ENCODE measurements around the gene ZNF674.
"Not testable (repeated sequence)": the region's sequence is repeated elsewhere in the genome, so short reads cannot be mapped to it uniquely, and the experiment has no call there.

The ZNF674 gene

DNA sequence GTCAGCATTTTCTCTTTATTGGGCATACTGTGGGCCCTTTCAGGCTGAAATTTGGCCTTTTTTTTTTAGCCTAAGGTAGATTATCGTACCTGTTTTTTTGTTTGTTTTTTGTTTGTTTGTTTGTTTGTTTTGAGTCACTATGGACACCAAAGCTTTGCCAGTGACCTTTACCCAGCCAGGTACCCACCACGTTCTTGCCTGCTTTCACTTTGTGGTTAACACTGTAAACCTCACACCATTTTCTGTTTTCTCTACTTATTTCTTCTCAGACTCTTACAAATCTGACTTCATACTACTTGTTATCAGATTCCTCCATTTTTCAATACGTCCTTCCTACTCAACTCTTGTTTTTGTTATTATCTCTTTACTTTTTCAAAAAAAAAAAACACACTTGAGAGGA, 81.5 kb downstream of the ZNF674 start:
- DNase-seq (ENCODE audit: low read depth in 2 of 2): no peak

DNA sequence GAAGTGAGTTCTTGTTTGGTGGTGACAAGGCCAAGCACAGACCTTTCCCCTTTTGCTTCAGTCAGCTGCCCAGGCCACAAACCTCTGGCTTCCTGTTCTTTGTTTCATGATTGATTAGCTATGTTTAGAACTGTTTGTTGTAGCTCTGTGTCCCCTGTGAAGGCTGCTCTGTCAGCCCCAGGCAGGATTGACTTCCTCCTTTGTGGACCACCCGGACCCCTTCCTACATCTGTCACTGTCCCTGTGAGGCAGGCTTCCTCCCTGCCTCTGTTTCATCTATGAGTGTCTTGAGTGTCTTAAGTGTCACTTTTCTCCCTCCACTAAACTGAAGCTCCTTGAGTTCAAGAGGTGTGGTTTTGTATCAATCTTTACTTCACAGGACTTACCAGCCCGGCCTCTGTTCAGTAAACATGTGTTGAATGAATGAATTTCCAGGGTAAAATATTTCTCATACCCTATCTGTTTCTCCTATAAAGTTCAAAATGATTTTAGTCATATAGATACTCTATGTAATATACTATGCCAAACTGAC, 83.5 kb downstream of the ZNF674 start:
- no peak for DNase-seq (ENCODE audit: low read depth in 2 of 2)

- not testable (repeated sequence) for DNase-seq (ENCODE audit: low read depth in 2 of 2)
Observed at GRCh38 chrX:46460801-46461659, 84.2 kb downstream of the ZNF674 start.

- DNase-seq (ENCODE audit: low read depth in 2 of 2): no peak
Observed at GRCh38 chrX:46459603-46460002, 85.6 kb downstream of the ZNF674 start.

- no peak for DNase-seq (ENCODE audit: low read depth in 2 of 2)
Observed at GRCh38 chrX:46456125-46456922, 88.9 kb downstream of the ZNF674 start.

Measured in stimulated activated CD8-positive, alpha-beta memory T cell treated with anti-CD3 and anti-CD28 coated beads, Interleukin-7, amount 100 ng/mL, for 4 hours (primary cell).